OCI-LY1 (cell line): ENCODE data around the gene PARD3.

Experiments
- EZH2 ChIP-seq: fragments of 200-600 bp; sonication (generic), shearing (Covaris generic); IDR thresholded peaks from 2 replicates; pipeline ENCODE4 v1.8.0; 2017; ENCODE audit warnings: borderline replicate concordance, mixed run types, mild to moderate bottlenecking, antibody characterized with exemption, low read length, moderate library complexity, mixed read lengths
- TF ChIP-seq, protein P1 (sequence below): fragments of 200-600 bp; sonication (generic), shearing (Covaris generic); IDR thresholded peaks from 2 replicates; pipeline ENCODE4 v1.5.1; 2017; ENCODE audit warnings: mild to moderate bottlenecking, antibody characterized with exemption, low read length, moderate library complexity, mixed read lengths

DNA sequence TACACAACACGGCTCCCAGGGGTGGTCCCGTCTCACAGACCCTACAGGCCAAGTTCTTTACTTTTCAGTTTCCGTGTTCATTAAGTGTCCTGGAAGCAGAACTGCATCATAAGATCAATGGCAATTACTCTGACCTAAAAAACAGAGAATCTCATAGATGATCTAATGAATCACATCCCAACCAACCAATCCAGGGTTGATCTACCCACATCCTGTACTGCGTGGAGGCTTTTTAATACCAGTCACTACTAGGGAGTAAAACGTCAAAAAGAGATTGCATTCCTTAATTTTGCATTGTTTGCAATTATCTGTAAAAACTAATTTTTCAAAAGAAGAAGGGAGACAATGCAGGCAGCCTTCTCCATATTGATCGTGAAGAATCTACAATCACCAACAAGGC, 72.6 kb downstream of the PARD3 start:
- TF ChIP-seq, protein P1, sequence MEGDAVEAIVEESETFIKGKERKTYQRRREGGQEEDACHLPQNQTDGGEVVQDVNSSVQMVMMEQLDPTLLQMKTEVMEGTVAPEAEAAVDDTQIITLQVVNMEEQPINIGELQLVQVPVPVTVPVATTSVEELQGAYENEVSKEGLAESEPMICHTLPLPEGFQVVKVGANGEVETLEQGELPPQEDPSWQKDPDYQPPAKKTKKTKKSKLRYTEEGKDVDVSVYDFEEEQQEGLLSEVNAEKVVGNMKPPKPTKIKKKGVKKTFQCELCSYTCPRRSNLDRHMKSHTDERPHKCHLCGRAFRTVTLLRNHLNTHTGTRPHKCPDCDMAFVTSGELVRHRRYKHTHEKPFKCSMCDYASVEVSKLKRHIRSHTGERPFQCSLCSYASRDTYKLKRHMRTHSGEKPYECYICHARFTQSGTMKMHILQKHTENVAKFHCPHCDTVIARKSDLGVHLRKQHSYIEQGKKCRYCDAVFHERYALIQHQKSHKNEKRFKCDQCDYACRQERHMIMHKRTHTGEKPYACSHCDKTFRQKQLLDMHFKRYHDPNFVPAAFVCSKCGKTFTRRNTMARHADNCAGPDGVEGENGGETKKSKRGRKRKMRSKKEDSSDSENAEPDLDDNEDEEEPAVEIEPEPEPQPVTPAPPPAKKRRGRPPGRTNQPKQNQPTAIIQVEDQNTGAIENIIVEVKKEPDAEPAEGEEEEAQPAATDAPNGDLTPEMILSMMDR = no peak
- TF ChIP-seq EZH2 = no peak
